Panc1 (cell line): ENCODE measurements around the gene GOLGA3. TPM values are rescaled to one million over a fixed set of nuclear protein-coding genes. Genes with fewer than 3 reads are reported as not detected.
"Not testable (repeated sequence)": the region's sequence is repeated elsewhere in the genome, so short reads cannot be mapped to it uniquely, and the experiment has no call there.

Experiments
- ATAC-seq: fragments of 200-7000 bp; cut with Tn5 transposase; 2 replicates; pipeline ENCODE4 v1.9.1; 2020; ENCODE audit warnings: mild to moderate bottlenecking, moderate library complexity
- BruUV-seq: library from RNA; stranded (reverse); fragments of 400-500 nt; replicated peaks from 2 replicates; lab custom pipeline; 2021; lab: Mats Ljungman, UMichigan
- CTCF ChIA-PET: fragments of 300-600 bp; sonication (Branson Sonifier 250); formaldehyde crosslinking; loops from one replicate; lab custom pipeline; 2022; ENCODE audit warnings: antibody characterized with exemption; lab: Charles Lee
- POLR2A ChIA-PET: fragments of 300-600 bp; sonication (Branson Sonifier 250); formaldehyde crosslinking; loops from one replicate; lab custom pipeline; 2022; ENCODE audit warnings: antibody characterized with exemption; lab: Charles Lee
- DNase-seq: peaks from one replicate; pipeline ENCODE4 v3.0.0-alpha.2; 2010; ENCODE audit warnings: low read depth, low spot score
- H3K27ac ChIP-seq: 2 replicates; pipeline ENCODE4 v1.5.1; 2011; ENCODE audit warnings: mild to moderate bottlenecking, low read length, inconsistent platforms
- H3K27me3 ChIP-seq: fragments of 200-500 bp; sonication (Bioruptor generic); 2 replicates; pipeline ENCODE4 v1.6.0; 2014; ENCODE audit warnings: low read length, inconsistent platforms; ENCODE audit not compliant: control insufficient read depth, insufficient read depth
- H3K36me3 ChIP-seq: fragments of 200-500 bp; sonication (Bioruptor generic); 2 replicates; pipeline ENCODE4 v1.5.1; 2014; ENCODE audit warnings: inconsistent platforms, mild to moderate bottlenecking, low read length, moderate library complexity; ENCODE audit not compliant: control insufficient read depth, insufficient read depth
- H3K4me1 ChIP-seq: 2 replicates; pipeline ENCODE4 v1.5.1; 2011; ENCODE audit warnings: inconsistent platforms, mild to moderate bottlenecking, low read length, moderate library complexity; ENCODE audit not compliant: control insufficient read depth, insufficient read depth
- H3K4me3 ChIP-seq, 2 experiments: 2 replicates each; pipeline ENCODE4 v1.5.1; 2011 to 2012; ENCODE audit warnings: low read depth in 2 of 2, low read length in 2 of 2, mild to moderate bottlenecking in 2 of 2, inconsistent platforms in 1 of 2, moderate library complexity in 1 of 2
- H3K9me3 ChIP-seq: fragments of 200-500 bp; sonication (Bioruptor generic); 2 replicates; pipeline ENCODE4 v1.5.1; 2014; ENCODE audit warnings: low read depth, mild to moderate bottlenecking, inconsistent platforms, low read length, moderate library complexity; ENCODE audit not compliant: control insufficient read depth, insufficient read depth
- CTCF ChIP-seq: fragments of 450-650 bp; IDR thresholded peaks from 2 replicates; pipeline ENCODE4 v1.5.1; 2017; ENCODE audit warnings: mild to moderate bottlenecking
- POLR2AphosphoS5 ChIP-seq: IDR thresholded peaks from 2 replicates; pipeline ENCODE4 v1.6.1; 2012; ENCODE audit warnings: mild to moderate bottlenecking, low read depth, low read length, moderate library complexity
- SIN3A ChIP-seq: IDR thresholded peaks from 2 replicates; pipeline ENCODE4 v1.6.1; 2012; ENCODE audit warnings: low read depth, mild to moderate bottlenecking, low read length, moderate library complexity, borderline replicate concordance; ENCODE audit not compliant: insufficient read depth
- TCF7L2 ChIP-seq: IDR thresholded peaks from 2 replicates; pipeline ENCODE4 v1.6.1; 2011; ENCODE audit warnings: mild to moderate bottlenecking, low read depth, low read length, inconsistent platforms
- in situ Hi-C: cut with HindIII; loops from 2 replicates; pipeline ENCODE4 v1.10.0; 2016; ENCODE audit warnings: low sequenced_read_pairs, low pct_unique_long_range_greater_than_20kb
- intact Hi-C: fragments of 100-400 bp; cut with micrococcal nuclease; formaldehyde crosslinking; loops from one replicate; pipeline ENCODE4 v1.10.0; 2022; ENCODE audit not compliant: unreplicated experiment
- total RNA-seq: library from RNA; stranded (reverse); gene quantifications from one replicate; pipeline ENCODE4 v1.2.1, GENCODE V29; 2021; ENCODE audit not compliant: unreplicated experiment
- TF ChIP-seq, protein P1 (sequence below), 2 experiments: IDR thresholded peaks; 2 replicates each; pipeline ENCODE4 v1.6.1; 2011 to 2012; ENCODE audit warnings: low read depth in 2 of 2, control low read depth in 1 of 2, low read length in 1 of 2, mild to moderate bottlenecking in 1 of 2, moderate library complexity in 1 of 2; ENCODE audit not compliant: insufficient read depth in 1 of 2

Gene GOLGA3
- total RNA-seq, 1 experiment from 2014 or later = 61.1 TPM

GRCh38 chr12:132847363-132848356 lies 19.0 kb upstream of the GOLGA3 start:
- Histone ChIP-seq H3K27ac (no peak overlapping the region), H3K4me3 (no peak overlapping the region), H3K36me3 (peaks cover 9% of the 10 kb centered on the region; the same call in 1 of the 2 replicates), H3K4me1 (no peaks in the 10 kb centered on the region), H3K27me3 (no peaks in the 10 kb centered on the region), H3K9me3 (no peaks in the 10 kb centered on the region)
- ChIA-PET CTCF (no interaction called here), POLR2A (no interaction called here)
- no TSS peak for BruUV-seq
- no peak for ATAC-seq
- TF ChIP-seq POLR2AphosphoS5 = no peak
- TF ChIP-seq, protein P1, sequence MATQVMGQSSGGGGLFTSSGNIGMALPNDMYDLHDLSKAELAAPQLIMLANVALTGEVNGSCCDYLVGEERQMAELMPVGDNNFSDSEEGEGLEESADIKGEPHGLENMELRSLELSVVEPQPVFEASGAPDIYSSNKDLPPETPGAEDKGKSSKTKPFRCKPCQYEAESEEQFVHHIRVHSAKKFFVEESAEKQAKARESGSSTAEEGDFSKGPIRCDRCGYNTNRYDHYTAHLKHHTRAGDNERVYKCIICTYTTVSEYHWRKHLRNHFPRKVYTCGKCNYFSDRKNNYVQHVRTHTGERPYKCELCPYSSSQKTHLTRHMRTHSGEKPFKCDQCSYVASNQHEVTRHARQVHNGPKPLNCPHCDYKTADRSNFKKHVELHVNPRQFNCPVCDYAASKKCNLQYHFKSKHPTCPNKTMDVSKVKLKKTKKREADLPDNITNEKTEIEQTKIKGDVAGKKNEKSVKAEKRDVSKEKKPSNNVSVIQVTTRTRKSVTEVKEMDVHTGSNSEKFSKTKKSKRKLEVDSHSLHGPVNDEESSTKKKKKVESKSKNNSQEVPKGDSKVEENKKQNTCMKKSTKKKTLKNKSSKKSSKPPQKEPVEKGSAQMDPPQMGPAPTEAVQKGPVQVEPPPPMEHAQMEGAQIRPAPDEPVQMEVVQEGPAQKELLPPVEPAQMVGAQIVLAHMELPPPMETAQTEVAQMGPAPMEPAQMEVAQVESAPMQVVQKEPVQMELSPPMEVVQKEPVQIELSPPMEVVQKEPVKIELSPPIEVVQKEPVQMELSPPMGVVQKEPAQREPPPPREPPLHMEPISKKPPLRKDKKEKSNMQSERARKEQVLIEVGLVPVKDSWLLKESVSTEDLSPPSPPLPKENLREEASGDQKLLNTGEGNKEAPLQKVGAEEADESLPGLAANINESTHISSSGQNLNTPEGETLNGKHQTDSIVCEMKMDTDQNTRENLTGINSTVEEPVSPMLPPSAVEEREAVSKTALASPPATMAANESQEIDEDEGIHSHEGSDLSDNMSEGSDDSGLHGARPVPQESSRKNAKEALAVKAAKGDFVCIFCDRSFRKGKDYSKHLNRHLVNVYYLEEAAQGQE (IDR thresholded peaks at IDR 0.05; ENCODE audit: insufficient read depth in 1 of 2, low read depth in 2 of 2, low read length in 1 of 2) = no peak
- no peak for TF ChIP-seq CTCF
- TF ChIP-seq SIN3A = no peak
- no peak for TF ChIP-seq TCF7L2
- DNase-seq = no peak
- in situ Hi-C loops = no loop called here
- intact Hi-C loops = no loop called here

DNA sequence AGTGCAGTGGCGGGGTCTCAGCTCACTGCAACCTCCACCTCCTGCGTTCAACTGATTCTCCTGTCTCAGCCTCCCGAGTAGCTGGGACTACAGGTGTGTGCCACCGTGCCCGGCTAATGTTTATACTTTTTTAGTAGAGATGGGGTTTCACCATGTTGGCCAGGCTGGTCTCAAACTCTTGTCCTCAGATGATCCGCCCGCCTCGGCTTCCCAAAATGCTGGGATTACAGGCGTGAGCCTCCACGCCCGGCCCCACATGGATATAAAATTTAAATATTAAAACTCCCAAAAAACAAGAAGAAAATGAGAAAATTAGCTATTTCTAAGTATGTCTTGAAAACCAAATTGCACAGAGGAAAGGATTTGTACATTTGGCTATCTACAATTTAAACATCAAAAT lies 16.0 kb upstream of the GOLGA3 start:
- in situ Hi-C loops, POLR2A ChIA-PET, DNase-seq, H3K9me3 ChIP-seq, H3K27ac ChIP-seq, H3K4me3 ChIP-seq, intact Hi-C loops, ATAC-seq, H3K27me3 ChIP-seq, BruUV-seq, H3K4me1 ChIP-seq, CTCF ChIA-PET: not testable (repeated sequence)
- peaks cover 17% of the 10 kb centered on the region for H3K36me3 ChIP-seq
